Kidney (tissue), 14 donors: ENCODE data around the gene MLST8. TPM values are rescaled to one million over a fixed set of nuclear protein-coding genes. Genes with fewer than 3 reads are reported as not detected.

Experiments
- DNase-seq, 5 donors: peaks; one replicate each; pipeline ENCODE4 v3.0.0-alpha.2; 2013 to 2020
- FAIRE-seq: peaks from 2 replicates; lab custom pipeline; 2012; peaks lifted over from hg19 to GRCh38; lab: Jason Lieb, UNC
- H3K27ac ChIP-seq, 2 donors: one replicate each; pipeline ENCODE4 v1.7.0; 2013; ENCODE audit warnings: low read depth in 2 of 2, low read length in 2 of 2, inconsistent platforms in 1 of 2
- H3K27me3 ChIP-seq: one replicate; pipeline ENCODE4 v1.7.1; 2013; ENCODE audit warnings: low read length, inconsistent platforms; ENCODE audit not compliant: control insufficient read depth, insufficient read depth
- H3K36me3 ChIP-seq, 3 donors: one replicate each; pipeline versions ENCODE4 v1.7.0 to v1.7.1; 2013; ENCODE audit warnings: low read length in 3 of 3, control low read depth in 1 of 3, inconsistent platforms in 1 of 3; ENCODE audit not compliant: insufficient read depth in 3 of 3, control insufficient read depth in 2 of 3
- H3K4me1 ChIP-seq, 3 donors: one replicate each; pipeline versions ENCODE4 v1.7.0 to v1.7.1; 2013; ENCODE audit warnings: low read length in 3 of 3, inconsistent platforms in 1 of 3, low read depth in 1 of 3; ENCODE audit not compliant: control insufficient read depth in 2 of 3, insufficient read depth in 2 of 3
- H3K4me3 ChIP-seq, 3 donors: one replicate each; pipeline versions ENCODE4 v1.7.0 to v1.8.1; 2013; ENCODE audit warnings: low read length in 3 of 3, control low read depth in 1 of 3, inconsistent platforms in 1 of 3
- H3K9ac ChIP-seq, 3 donors: one replicate each; pipeline versions ENCODE4 v1.7.0 to v1.7.1; 2013; ENCODE audit warnings: low read length in 3 of 3, control low read depth in 1 of 3, inconsistent platforms in 1 of 3
- H3K9me3 ChIP-seq, 3 donors: one replicate each; pipeline versions ENCODE4 v1.7.0 to v1.7.1; 2013; ENCODE audit warnings: low read length in 3 of 3, control low read depth in 1 of 3, inconsistent platforms in 1 of 3; ENCODE audit not compliant: control insufficient read depth in 2 of 3, insufficient read depth in 1 of 3
- intact Hi-C: fragments of 100-400 bp; cut with DNase I; formaldehyde crosslinking; loops from one replicate; pipeline ENCODE4 v1.11.1; 2022
- polyA plus RNA-seq: library from polyadenylated mRNA; stranded (reverse); fragments of 350-450 nt; fragmentation: Illumina TruSeq; extraction: RNeasy Lipid Tissue Mini Kit (QIAGEN cat#74804); gene quantifications from one replicate; pipeline ENCODE4 v1.2.3, GENCODE V29; 2014; ENCODE audit warnings: low read depth, low replicate concordance; ENCODE audit not compliant: insufficient read depth
- total RNA-seq: library from RNA; stranded (reverse); fragmentation: NEBNext Ultra II Directional; extraction: Animal tissue kit (Norgen Biotek cat#: 25700); gene quantifications from one replicate; pipeline ENCODE4 v1.2.1, GENCODE V29; 2021
- TF ChIP-seq, protein P1 (sequence below): IDR thresholded peaks from 3 replicates; pipeline ENCODE4 v1.5.1; 2012; ENCODE audit warnings: mild to moderate bottlenecking, moderate library complexity, borderline replicate concordance; ENCODE audit not compliant: insufficient read depth; ENCODE audit errors: extremely low read depth
- donor health status: control.
- donor health status: control.
- donor health status: control.
- donor health status: control.
- donor health status: control.
- donor health status: DM: yes; HTN: yes; CAD: no.
- donor health status: Normal renal cell carcinoma (clear cell type).

MLST8 gene
- total and polyA plus RNA-seq, 2 donors from 2014 or later: 34.0 to 63.3 TPM

DNA sequence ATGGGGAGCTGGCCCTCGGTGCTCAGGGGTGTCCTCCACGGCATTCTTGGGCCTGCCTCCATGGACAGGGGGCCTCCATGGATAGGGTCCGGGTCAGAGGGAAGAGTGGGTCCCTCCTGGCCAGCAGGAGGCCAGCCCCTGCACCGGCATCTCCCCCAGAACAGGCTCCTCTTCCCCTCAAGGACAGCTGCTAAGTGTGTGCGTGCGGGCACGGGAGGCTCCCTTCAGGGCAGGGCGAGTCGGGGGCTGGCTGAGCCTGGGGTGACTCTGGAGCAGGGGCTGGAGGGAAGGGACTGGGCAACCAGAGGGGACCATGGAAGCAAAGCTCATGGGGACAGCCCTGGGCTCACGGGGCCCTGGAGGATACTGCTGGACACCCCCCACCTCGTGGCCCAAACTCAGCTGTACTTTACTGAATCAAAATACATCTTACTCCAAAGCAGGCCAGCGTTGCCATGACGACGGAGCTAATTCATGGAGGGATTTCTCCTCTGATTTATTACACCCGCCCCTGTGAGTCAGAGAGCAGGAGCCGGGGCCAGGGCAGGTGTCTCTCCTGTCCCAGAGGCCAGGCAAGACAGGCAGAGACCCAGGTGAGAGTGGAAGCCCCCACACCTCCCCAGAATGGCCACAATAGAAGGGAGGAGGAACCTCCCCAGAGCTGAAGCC is 11.0 kb upstream of the MLST8 start:
- Histone ChIP-seq H3K27ac (no peak overlapping the region), H3K4me3 (no peak overlapping the region), H3K9ac (no peak overlapping the region), H3K4me1 (peaks cover 0 to 3% (median 0%) of the 10 kb centered on the region in 3 donors), H3K9me3 (no peaks in the 10 kb centered on the region), H3K36me3 (no peaks in the 10 kb centered on the region), H3K27me3 (no peaks in the 10 kb centered on the region)
- TF ChIP-seq, protein P1, sequence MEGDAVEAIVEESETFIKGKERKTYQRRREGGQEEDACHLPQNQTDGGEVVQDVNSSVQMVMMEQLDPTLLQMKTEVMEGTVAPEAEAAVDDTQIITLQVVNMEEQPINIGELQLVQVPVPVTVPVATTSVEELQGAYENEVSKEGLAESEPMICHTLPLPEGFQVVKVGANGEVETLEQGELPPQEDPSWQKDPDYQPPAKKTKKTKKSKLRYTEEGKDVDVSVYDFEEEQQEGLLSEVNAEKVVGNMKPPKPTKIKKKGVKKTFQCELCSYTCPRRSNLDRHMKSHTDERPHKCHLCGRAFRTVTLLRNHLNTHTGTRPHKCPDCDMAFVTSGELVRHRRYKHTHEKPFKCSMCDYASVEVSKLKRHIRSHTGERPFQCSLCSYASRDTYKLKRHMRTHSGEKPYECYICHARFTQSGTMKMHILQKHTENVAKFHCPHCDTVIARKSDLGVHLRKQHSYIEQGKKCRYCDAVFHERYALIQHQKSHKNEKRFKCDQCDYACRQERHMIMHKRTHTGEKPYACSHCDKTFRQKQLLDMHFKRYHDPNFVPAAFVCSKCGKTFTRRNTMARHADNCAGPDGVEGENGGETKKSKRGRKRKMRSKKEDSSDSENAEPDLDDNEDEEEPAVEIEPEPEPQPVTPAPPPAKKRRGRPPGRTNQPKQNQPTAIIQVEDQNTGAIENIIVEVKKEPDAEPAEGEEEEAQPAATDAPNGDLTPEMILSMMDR: no peak
- intact Hi-C loops: no loop called here
- DNase-seq: peak in 3 of 5 donors; percentile 50 to 79 (median 75)
- FAIRE-seq: no peak

DNA sequence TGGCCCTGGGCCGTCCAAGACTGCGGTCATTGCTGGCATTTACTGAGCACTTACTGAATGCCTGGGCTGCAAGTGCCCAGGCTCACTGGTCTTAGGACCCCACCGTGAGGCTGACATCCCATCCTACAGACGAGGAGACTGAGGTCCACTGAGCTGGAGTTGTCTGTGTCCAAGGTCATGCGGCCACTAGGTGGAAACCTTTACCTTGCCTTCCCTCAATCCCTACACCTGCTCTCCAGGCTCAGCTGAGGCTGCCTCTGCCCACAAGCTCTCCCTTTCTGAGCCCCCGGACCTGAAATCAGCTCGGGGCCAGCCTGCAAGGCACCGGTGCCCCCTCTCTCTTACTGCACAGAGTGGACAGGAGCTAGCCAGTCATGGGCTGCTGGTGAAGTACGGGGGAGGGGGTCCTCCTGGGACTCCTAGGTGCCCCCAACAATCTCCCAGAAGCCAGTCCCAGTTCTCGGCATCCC is 10.4 kb upstream of the MLST8 start:
- Histone ChIP-seq H3K9ac (no peak overlapping the region), H3K36me3 (no peaks in the 10 kb centered on the region), H3K27ac (no peak overlapping the region), H3K9me3 (no peaks in the 10 kb centered on the region), H3K4me3 (no peak overlapping the region), H3K27me3 (no peaks in the 10 kb centered on the region), H3K4me1 (peaks cover 0 to 3% (median 0%) of the 10 kb centered on the region in 3 donors)
- intact Hi-C loops: no loop called here
- TF ChIP-seq, protein P1: peak; percentile 52
- DNase-seq (peak in 4 of 5 donors; percentile 67 to 79 (median 74)), FAIRE-seq (no peak)

DNA sequence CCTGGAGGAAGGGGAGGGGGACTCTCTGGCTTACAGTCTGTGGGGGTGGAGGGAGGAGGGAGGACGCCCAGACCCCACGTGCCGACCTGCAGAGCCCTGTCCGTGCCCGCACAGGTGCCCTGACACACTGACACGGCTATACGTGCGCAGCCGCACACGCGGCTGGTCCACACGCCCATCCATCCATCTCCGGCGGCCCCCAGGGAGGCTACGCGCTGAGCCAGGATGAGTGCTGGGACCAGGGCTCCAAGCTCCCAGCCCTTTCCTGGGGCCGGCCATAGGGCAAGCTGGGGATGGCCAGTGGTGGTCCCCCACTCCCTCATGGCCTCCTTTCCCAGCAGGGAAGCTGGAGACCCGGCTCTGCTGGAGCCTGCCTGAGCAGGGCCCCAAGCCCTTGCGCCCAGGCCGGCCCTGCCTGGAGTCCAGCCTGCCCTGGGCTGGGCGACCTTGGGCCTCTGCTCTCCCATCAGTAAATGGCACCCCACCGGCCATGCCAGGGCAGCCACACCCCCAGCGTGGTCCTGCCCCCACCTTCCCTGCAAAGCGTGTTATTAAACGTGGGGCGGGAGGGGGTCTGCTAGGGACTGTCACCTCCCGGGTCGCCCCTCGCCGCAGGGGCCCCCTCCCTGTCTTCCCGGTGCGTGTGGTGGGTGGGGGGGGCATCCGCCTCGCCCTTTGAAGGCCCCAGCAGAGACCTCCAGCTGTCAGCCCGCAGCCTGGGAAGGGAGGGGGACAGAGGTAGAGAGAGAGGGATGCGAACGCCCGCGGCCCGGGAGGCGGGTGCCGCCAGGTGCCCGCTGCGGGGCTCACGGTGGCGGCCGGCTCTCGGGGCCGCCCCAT is 9.7 kb upstream of the MLST8 start:
- H3K36me3 ChIP-seq: no peaks in the 10 kb centered on the region
- no peaks in the 10 kb centered on the region for H3K9me3 ChIP-seq
- TF ChIP-seq, protein P1: no peak
- H3K27ac ChIP-seq: no peak overlapping the region
- H3K27me3 ChIP-seq: no peaks in the 10 kb centered on the region
- no peak for FAIRE-seq
- H3K9ac ChIP-seq: no peak overlapping the region
- DNase-seq: peak in 2 of 5 donors; percentile 39 to 61
- peaks cover 0 to 3% (median 0%) of the 10 kb centered on the region in 3 donors for H3K4me1 ChIP-seq
- H3K4me3 ChIP-seq: no peak overlapping the region
- intact Hi-C loops: no loop called here
